Spleen (tissue), 11 donors: ENCODE measurements around the gene CXCR4. TPM values are rescaled to one million over a fixed set of nuclear protein-coding genes. Genes with fewer than 3 reads are reported as not detected.
A peak's percentile ranks its signal among the peaks of the same experiment; 100 is the strongest.

Source experiments
- DNase-seq: peaks from one replicate; pipeline ENCODE4 v3.0.0-alpha.2; 2020
- H3K27ac ChIP-seq, 8 donors: fragments of 200-600 bp; sonication (generic) in 7 of 8; 1 replicate in 4 of 8; 2 replicates in 4 of 8; pipeline versions ENCODE4 v1.5.0 to v1.8.0; 2016 to 2021; ENCODE audit warnings: inconsistent platforms in 4 of 8, mild to moderate bottlenecking in 4 of 8, moderate library complexity in 1 of 8
- H3K27me3 ChIP-seq, 7 donors: fragments of 200-600 bp; sonication (generic) in 6 of 7; replicated peaks in 1 of 7; 1 replicate in 4 of 7; 2 replicates in 3 of 7; pipeline versions ENCODE4 v1.5.0 to v1.8.0; 2016 to 2021; ENCODE audit warnings: inconsistent platforms in 3 of 7, mild to moderate bottlenecking in 1 of 7
- H3K36me3 ChIP-seq, 6 donors: fragments of 200-600 bp; sonication (generic) in 5 of 6; 1 replicate in 4 of 6; 2 replicates in 2 of 6; pipeline versions ENCODE4 v1.5.0 to v1.8.0; 2016 to 2021; ENCODE audit warnings: inconsistent platforms in 2 of 6
- H3K4me1 ChIP-seq, 6 donors: fragments of 200-600 bp; sonication (generic) in 5 of 6; 1 replicate in 3 of 6; 2 replicates in 3 of 6; pipeline versions ENCODE4 v1.5.0 to v1.8.0; 2016 to 2021; ENCODE audit warnings: inconsistent platforms in 3 of 6
- H3K4me3 ChIP-seq, 8 donors: fragments of 200-600 bp; sonication (generic) in 7 of 8; 1 replicate in 4 of 8; 2 replicates in 4 of 8; pipeline versions ENCODE4 v1.5.0 to v1.8.0; 2016 to 2021; ENCODE audit warnings: inconsistent platforms in 4 of 8, mild to moderate bottlenecking in 4 of 8, moderate library complexity in 2 of 8
- H3K9me3 ChIP-seq, 8 donors: fragments of 200-600 bp; sonication (generic) in 7 of 8; 1 replicate in 4 of 8; 2 replicates in 4 of 8; pipeline versions ENCODE4 v1.5.0 to v1.8.0; 2016 to 2021; ENCODE audit warnings: inconsistent platforms in 4 of 8
- CTCF ChIP-seq, 11 experiments: fragments of 200-600 bp in 7 of 11; fragments of 450-650 bp in 4 of 11; sonication (generic) in 4 of 11; IDR thresholded peaks in 8 of 11; conservative IDR thresholded peaks in 3 of 11; 1 replicate in 7 of 11; 2 replicates in 4 of 11; pipeline versions ENCODE4 v1.4.0 to v1.8.0; 2016 to 2021; ENCODE audit warnings: antibody characterized with exemption in 11 of 11, inconsistent platforms in 4 of 11, mild to moderate bottlenecking in 1 of 11
- POLR2A ChIP-seq, 3 donors: fragments of 450-650 bp; IDR thresholded peaks; one replicate each; pipeline ENCODE4 v1.5.1; 2017; ENCODE audit warnings: antibody characterized with exemption in 3 of 3, mild to moderate bottlenecking in 1 of 3
- POLR2AphosphoS5 ChIP-seq, 3 donors: sonication (generic); formaldehyde crosslinking; IDR thresholded peaks; one replicate each; pipeline ENCODE4 v1.5.1; 2017; ENCODE audit warnings: antibody characterized with exemption in 3 of 3
- WGBS, 5 donors: extraction: QIAGEN DNeasy Blood & Tissue Kit in 3 of 5; methylation state at CpG; one replicate each; pipeline versions ENCODE4 v1.1.5 to v1.1.7; 2013 to 2018; 5-methylcytosine and 5-hydroxymethylcytosine counted together
- intact Hi-C: fragments of 100-400 bp; cut with DNase I; formaldehyde crosslinking; loops from one replicate; pipeline ENCODE4 v1.15.0; 2023; ENCODE audit warnings: low total_unique reads
- polyA plus RNA-seq, 3 donors: library from polyadenylated mRNA; stranded (reverse); fragments of 200-250 nt; gene quantifications; one replicate each; pipeline ENCODE4 v1.2.1, GENCODE V29; 2013
- total RNA-seq, 7 donors: library from RNA; depleted of rRNA in 3 of 7; stranded (reverse); fragments of >200 nt in 3 of 7; fragmentation: NEBNext Ultra II Directional in 4 of 7; extraction: Animal tissue kit (Norgen Biotek cat#: 25700) in 4 of 7; gene quantifications; one replicate each; pipeline versions ENCODE4 v1.1.0 to v1.2.1, GENCODE V29; 2016 to 2021
- donor health status: healthy with polysubstance abuse.
- donor health status: DM: no; HTN: no; CAD: no; lungs with moderate emphysema.
- donor health status: DM: no; HTN: no; CAD: no.
- donor health status: Bipolar disorder and iron deficiency.
- donor health status: healthy.
- donor health status: DM: no; HTN: no; CAD: no.
- donor health status: DM: yes; HTN: yes; CAD: no.

CXCR4 gene
- total and polyA plus RNA-seq, 10 donors: 204 to 626 (median 310) TPM

- Histone ChIP-seq H3K9me3 (no peaks in the 10 kb centered on the region), H3K4me3 (no peak overlapping the region), H3K36me3 (no peaks in the 10 kb centered on the region), H3K27me3 (no peaks in the 10 kb centered on the region), H3K27ac (peak overlapping the region; percentile 69 to 96 (median 90)), H3K4me1 (peaks cover 46 to 99% (median 79%) of the 10 kb centered on the region in 6 donors)
- no peak for DNase-seq
- intact Hi-C loops: no loop called here
- 90 to 94% (median 91%) methylated on average over 4 of the region's 4 CpGs for WGBS, 5 donors
- TF ChIP-seq CTCF (IDR thresholded peaks at IDR 0.05 in 8 of 11, conservative IDR thresholded peaks at IDR 0.05 in 3 of 11) (no peak), POLR2AphosphoS5 (IDR thresholded peaks at IDR 0.05) (no peak), POLR2A (IDR thresholded peaks at IDR 0.05) (no peak)
Observed at GRCh38 chr2:136137982-136138381, 20.0 kb upstream of the CXCR4 start.

GRCh38 chr2:136136931-136137330 is 19.0 kb upstream of the CXCR4 start:
- H3K4me3 ChIP-seq: peak overlapping the region in 1 of 8 donors; percentile 6
- no peak for DNase-seq
- peak overlapping the region; percentile 69 to 96 (median 90) for H3K27ac ChIP-seq
- no peaks in the 10 kb centered on the region for H3K36me3 ChIP-seq
- WGBS, 5 donors: 64 to 93% (median 78%) methylated on average over 1 of the region's 1 CpG
- peaks cover 41 to 99% (median 82%) of the 10 kb centered on the region in 6 donors for H3K4me1 ChIP-seq
- TF ChIP-seq CTCF (IDR thresholded peaks at IDR 0.05 in 8 of 11, conservative IDR thresholded peaks at IDR 0.05 in 3 of 11): peak in 3 of 11 experiments; percentile 19 to 28 (median 24)
- no peak for TF ChIP-seq POLR2AphosphoS5 (IDR thresholded peaks at IDR 0.05)
- intact Hi-C loops: no loop called here
- H3K27me3 ChIP-seq: no peaks in the 10 kb centered on the region
- no peaks in the 10 kb centered on the region for H3K9me3 ChIP-seq

- H3K36me3 ChIP-seq: no peaks in the 10 kb centered on the region
- peaks cover 37 to 99% (median 77%) of the 10 kb centered on the region in 6 donors for H3K4me1 ChIP-seq
- no peaks in the 10 kb centered on the region for H3K27me3 ChIP-seq
- intact Hi-C loops: no loop called here
- DNase-seq: peak; percentile 93
- no peaks in the 10 kb centered on the region for H3K9me3 ChIP-seq
- H3K4me3 ChIP-seq: peak overlapping the region in 1 of 8 donors; percentile 30
- H3K27ac ChIP-seq: peak overlapping the region; percentile 69 to 96 (median 90)
- TF ChIP-seq POLR2A (IDR thresholded peaks at IDR 0.05) (peak; percentile 75 to 85 (median 83)), POLR2AphosphoS5 (IDR thresholded peaks at IDR 0.05) (peak; percentile 51 to 99 (median 91)), CTCF (IDR thresholded peaks at IDR 0.05 in 8 of 11, conservative IDR thresholded peaks at IDR 0.05 in 3 of 11) (no peak)
- 11 to 34% (median 22%) methylated on average over 8 of the region's 8 CpGs for WGBS, 5 donors
Observed at GRCh38 chr2:136135921-136136906, 18.3 kb upstream of the CXCR4 start.

- Histone ChIP-seq H3K36me3 (no peaks in the 10 kb centered on the region), H3K27me3 (no peaks in the 10 kb centered on the region), H3K4me3 (peak overlapping the region in 1 of 8 donors; percentile 30), H3K27ac (peak overlapping the region; percentile 69 to 96 (median 90)), H3K9me3 (no peaks in the 10 kb centered on the region), H3K4me1 (peaks cover 38 to 98% (median 79%) of the 10 kb centered on the region in 6 donors)
- intact Hi-C loops: no loop called here
- no peak for TF ChIP-seq POLR2A (IDR thresholded peaks at IDR 0.05)
- TF ChIP-seq CTCF (IDR thresholded peaks at IDR 0.05 in 8 of 11, conservative IDR thresholded peaks at IDR 0.05 in 3 of 11): no peak
- TF ChIP-seq POLR2AphosphoS5 (IDR thresholded peaks at IDR 0.05): no peak
- DNase-seq: no peak
Observed at GRCh38 chr2:136135462-136135861, 17.5 kb upstream of the CXCR4 start.
